ENCODE results near the gene CCDC195.

GRCh38 chr2:224711381-224711780 lies 4.8 kb downstream of the CCDC195 start:
- TF ChIP-seq POLR2A (IDR thresholded peaks at IDR 0.05) (no peak), CTCF (IDR thresholded peaks at IDR 0.05) (no peak), EP300 (IDR thresholded peaks at IDR 0.05) (no peak)

All from suprapubic skin (tissue), 3 donors.